ENCODE data around the gene TP73.

TP73 gene

DNA sequence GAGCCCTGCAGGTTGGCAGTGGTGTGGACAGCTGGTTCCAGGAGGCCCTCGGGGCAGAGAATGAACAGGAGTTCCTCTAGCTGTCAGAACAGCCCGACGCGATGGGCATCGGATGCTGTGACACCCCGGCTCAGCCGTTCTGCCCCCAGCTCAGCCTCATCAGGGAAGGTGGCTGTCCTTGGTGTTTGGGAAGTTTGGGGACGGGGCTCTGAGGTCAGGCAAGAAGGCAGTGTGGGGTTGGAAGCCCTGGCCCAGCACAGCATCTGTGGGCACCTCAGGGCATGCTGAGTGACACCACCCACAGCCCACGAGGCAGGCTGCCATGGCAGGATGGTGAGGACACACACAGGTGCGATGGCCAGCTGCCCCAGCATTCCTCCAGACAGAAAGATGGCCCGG, 59.1 kb downstream of the TP73 start:
- TF ChIP-seq, protein P1, sequence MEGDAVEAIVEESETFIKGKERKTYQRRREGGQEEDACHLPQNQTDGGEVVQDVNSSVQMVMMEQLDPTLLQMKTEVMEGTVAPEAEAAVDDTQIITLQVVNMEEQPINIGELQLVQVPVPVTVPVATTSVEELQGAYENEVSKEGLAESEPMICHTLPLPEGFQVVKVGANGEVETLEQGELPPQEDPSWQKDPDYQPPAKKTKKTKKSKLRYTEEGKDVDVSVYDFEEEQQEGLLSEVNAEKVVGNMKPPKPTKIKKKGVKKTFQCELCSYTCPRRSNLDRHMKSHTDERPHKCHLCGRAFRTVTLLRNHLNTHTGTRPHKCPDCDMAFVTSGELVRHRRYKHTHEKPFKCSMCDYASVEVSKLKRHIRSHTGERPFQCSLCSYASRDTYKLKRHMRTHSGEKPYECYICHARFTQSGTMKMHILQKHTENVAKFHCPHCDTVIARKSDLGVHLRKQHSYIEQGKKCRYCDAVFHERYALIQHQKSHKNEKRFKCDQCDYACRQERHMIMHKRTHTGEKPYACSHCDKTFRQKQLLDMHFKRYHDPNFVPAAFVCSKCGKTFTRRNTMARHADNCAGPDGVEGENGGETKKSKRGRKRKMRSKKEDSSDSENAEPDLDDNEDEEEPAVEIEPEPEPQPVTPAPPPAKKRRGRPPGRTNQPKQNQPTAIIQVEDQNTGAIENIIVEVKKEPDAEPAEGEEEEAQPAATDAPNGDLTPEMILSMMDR (IDR thresholded peaks at IDR 0.05; ENCODE audit: low read depth, low read length) = no peak
- H3K4me3 ChIP-seq (ENCODE audit: low read depth, low read length) = no peak overlapping the region
- in situ Hi-C loops (cut with HindIII; ENCODE audit: low sequenced_read_pairs) = no loop called here
- DNase-seq (ENCODE audit: low read depth, low spot score) = no peak

DNA sequence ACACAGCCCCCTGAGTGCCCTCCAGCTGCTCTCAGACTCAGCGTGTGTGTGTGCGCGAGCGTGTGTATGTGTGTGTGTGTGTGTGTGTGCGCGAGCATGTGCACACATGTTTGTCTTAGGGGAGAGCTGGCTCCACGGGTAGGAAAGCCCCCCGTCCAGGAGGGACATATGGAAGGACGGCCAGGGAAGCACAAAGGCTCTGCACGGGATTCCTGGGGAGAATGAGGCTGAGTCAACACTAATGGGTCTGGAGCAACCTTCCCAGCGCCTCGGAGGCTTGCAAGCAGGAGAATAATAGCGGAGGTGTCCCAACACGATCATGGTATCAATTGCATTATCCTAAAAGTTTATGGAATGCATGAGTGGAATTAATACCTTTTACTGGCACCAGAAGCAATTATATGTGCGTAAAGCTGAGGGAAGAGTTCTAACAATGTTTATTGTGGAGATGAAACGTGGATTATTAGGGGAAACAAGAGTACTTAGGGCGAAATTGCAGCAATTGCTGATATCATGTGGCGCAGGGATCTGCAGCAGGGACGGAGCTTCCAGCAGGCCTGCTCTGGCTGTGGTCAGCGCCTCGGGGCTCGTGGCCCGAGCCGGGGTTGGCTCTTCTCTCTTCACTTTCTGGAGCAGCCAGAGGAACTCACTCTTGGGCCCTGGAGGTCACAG, 59.6 kb downstream of the TP73 start:
- no peak overlapping the region for H3K4me3 ChIP-seq (ENCODE audit: low read depth, low read length)
- TF ChIP-seq, protein P1 (IDR thresholded peaks at IDR 0.05; ENCODE audit: low read depth, low read length) = no peak
- in situ Hi-C loops (cut with HindIII; ENCODE audit: low sequenced_read_pairs) = no loop called here
- DNase-seq (ENCODE audit: low read depth, low spot score) = no peak

DNA sequence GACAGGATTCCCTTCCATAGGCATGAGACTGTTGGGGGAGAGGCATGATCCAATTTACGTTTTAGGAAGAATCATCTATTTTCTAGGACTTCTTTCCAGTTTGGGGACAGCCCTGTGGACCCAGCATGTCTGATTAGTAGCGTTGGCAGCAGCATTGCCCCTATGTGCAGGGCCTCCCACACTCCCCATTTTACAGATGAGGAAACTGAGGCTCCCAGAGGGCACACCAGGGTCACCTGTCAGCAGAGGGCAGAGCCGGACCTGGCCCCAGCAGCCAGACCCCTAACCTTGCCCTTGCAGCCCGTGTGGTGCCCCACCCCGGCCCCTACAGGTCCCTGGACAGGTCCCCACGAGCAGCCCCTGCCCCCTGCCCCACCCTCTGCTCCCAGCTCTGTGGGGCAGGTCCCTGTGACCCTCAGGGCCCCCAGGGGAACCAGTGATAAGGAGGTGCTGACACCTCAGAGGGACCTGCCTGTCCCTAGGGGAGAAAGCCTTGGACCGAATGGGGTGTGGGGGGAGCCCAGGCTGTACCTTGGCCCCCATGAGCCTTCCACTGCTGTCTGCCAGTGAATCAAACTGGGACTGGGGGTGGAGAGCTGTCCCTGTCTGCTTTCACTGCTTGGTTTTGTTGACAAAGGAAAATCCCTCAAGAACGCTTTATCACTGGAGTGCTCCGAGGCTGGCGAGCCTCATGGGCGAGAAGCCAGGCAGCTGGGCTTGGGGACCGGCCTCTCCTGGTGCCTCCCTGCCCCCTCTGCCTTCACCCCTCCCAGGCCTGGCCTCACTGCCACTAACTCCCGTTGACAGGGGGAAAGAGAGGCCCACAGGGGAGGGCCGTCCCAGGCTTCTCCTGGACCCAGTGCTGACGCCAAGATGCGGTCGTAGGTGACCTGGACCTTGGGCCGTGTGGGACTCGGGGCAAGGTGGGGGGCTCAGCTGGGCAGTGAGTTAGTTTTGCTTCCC, 60.5 kb downstream of the TP73 start:
- TF ChIP-seq, protein P1 (IDR thresholded peaks at IDR 0.05; ENCODE audit: low read depth, low read length) = no peak
- in situ Hi-C loops (cut with HindIII; ENCODE audit: low sequenced_read_pairs) = no loop called here
- H3K4me3 ChIP-seq (ENCODE audit: low read depth, low read length) = no peak overlapping the region
- no peak for DNase-seq (ENCODE audit: low read depth, low spot score)

DNA sequence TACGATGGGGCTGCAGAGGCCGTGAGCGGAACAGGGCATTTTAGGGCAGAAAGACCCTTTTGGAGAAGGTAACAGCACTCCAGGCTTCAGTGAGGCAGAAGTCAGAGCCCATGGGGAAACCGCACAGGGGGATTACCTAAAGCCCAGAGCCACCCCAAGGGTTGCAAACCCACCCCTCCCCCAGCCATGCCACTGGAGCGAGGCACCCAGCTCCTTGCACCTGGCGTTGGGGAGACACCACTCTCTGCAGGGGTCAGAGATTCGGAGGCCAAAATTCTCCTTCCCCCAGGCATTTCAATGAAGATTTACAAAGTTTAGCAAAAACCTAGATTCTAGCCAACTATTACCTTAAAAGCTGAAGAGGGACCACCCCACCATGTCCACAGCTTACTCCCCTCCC, 61.5 kb downstream of the TP73 start:
- in situ Hi-C loops (cut with HindIII; ENCODE audit: low sequenced_read_pairs) = no loop called here
- no peak for DNase-seq (ENCODE audit: low read depth, low spot score)
- TF ChIP-seq, protein P1 (IDR thresholded peaks at IDR 0.05; ENCODE audit: low read depth, low read length) = no peak
- H3K4me3 ChIP-seq (ENCODE audit: low read depth, low read length) = no peak overlapping the region

DNA sequence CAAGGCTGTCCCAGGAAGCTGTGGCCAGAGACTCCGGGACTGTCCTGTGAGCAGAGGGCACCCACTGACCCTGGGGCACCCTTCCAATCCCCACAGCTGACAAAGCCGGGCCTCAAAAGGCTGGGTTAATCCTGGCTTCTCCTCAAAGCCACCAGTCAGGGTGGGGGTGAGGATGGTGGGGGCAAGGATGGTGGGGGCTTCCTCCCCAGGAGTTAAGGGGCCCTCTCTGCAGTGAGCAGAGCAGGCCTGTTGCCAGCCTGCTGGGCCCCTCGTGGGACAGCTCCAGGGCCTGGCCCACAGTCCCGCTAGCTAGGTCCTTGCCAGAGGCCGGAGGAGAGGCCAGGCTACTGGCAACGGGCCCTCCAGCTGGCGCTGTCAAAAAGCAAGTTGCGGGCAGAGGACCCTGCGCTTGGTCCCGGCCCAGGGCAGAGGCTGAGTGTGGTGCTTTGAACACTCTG, 62.0 kb downstream of the TP73 start:
- TF ChIP-seq, protein P1 (IDR thresholded peaks at IDR 0.05; ENCODE audit: low read depth, low read length) = no peak
- in situ Hi-C loops (cut with HindIII; ENCODE audit: low sequenced_read_pairs) = no loop called here
- no peak overlapping the region for H3K4me3 ChIP-seq (ENCODE audit: low read depth, low read length)
- no peak for DNase-seq (ENCODE audit: low read depth, low spot score)

DNA sequence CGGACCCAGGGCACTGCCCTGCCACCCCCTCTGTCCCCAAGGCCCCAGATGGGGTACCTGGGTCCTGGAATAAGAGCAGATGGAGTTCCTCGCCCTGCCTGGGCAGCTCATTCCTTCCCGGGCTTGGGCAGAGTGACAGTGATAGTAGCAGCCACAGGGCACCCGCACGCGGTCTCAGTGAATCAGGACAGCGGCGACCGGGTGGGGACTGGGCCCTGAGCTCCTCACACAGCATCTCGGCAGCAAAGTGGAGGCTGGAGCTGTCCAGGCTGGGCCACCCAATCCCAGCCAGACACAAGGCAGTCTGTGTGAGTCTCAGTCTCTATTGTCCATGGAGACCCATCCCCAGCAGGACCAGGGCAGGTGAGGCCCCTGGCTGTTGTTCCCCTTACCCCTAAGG, 62.5 kb downstream of the TP73 start:
- no peak overlapping the region for H3K4me3 ChIP-seq (ENCODE audit: low read depth, low read length)
- TF ChIP-seq, protein P1 (IDR thresholded peaks at IDR 0.05; ENCODE audit: low read depth, low read length) = no peak
- DNase-seq (ENCODE audit: low read depth, low spot score) = no peak
- in situ Hi-C loops (cut with HindIII; ENCODE audit: low sequenced_read_pairs) = no loop called here
